ENCODE results near the gene SPINT2. TPM values are rescaled to one million over a fixed set of nuclear protein-coding genes. Genes with fewer than 3 reads are reported as not detected.
"Not testable (repeated sequence)": the region's sequence is repeated elsewhere in the genome, so short reads cannot be mapped to it uniquely, and the experiment has no call there.

Gene SPINT2
- total RNA-seq, 2 experiments from 2014 or later: 56.2 to 68.4 TPM

- peaks cover 16% of the 10 kb centered on the region for H3K4me1 Mint-ChIP-seq (ENCODE audit: low read depth)
- ChIA-PET POLR2A (no interaction called here), CTCF (interaction anchor here (1.0 to 3.9 kb wide), 7 partner anchors 10 to 326 kb away, joined by 3 to 17 read pairs (median 3); no protein-coding TSS in a partner anchor)
- H3K36me3 Mint-ChIP-seq (ENCODE audit: low read depth): no peaks in the 10 kb centered on the region
- intact Hi-C loops (cut with micrococcal nuclease): loop anchor here (10.0 kb wide), 1 partner anchor 319 kb away; the partner anchor contains the start of genes SIPA1L3 and WDR87
- DNase-seq (peak; percentile 77), ATAC-seq (peak; percentile 87)
- H3K27ac Mint-ChIP-seq: no peak within 1 kb of the TSS
- H3K4me3 Mint-ChIP-seq: peak within 1 kb of the TSS; percentile 62
- TF ChIP-seq CTCF (IDR thresholded peaks at IDR 0.05): peak; percentile 45
- H3K27me3 Mint-ChIP-seq: peaks cover 57% of the 10 kb centered on the region
- no peaks in the 10 kb centered on the region for H3K9me3 Mint-ChIP-seq
These were observed 40.1 kb upstream of the SPINT2 start, which contains the start of gene DPF1 for GRCh38 chr19:38224014-38224862. TSS of gene DPF1 (minus strand) at chr19:38224222. CDS start at chr19:38224142, 80 bp downstream.

- H3K36me3 Mint-ChIP-seq (ENCODE audit: low read depth); H3K9me3 Mint-ChIP-seq; ATAC-seq; H3K27ac Mint-ChIP-seq; POLR2A ChIA-PET; DNase-seq: not testable (repeated sequence)
- intact Hi-C loops (cut with micrococcal nuclease): loop anchor here (10.0 kb wide), 1 partner anchor 320 kb away; the partner anchor contains the start of genes SIPA1L3 and WDR87
- peaks cover 55% of the 10 kb centered on the region for H3K27me3 Mint-ChIP-seq
- H3K4me1 Mint-ChIP-seq (ENCODE audit: low read depth): peaks cover 16% of the 10 kb centered on the region
- CTCF ChIA-PET: interaction anchor here (0.8 to 3.9 kb wide), 9 partner anchors 10 to 326 kb away, joined by 3 to 17 read pairs (median 3); no protein-coding TSS in a partner anchor
- H3K4me3 Mint-ChIP-seq: peak overlapping the region; percentile 62
These were observed 39.5 kb upstream of the SPINT2 start for GRCh38 chr19:38224863-38225218.

GRCh38 chr19:38227287-38228004 is 36.9 kb upstream of the SPINT2 start:
- ATAC-seq (no peak), DNase-seq (no peak)
- POLR2A ChIA-PET: no interaction called here
- no peaks in the 10 kb centered on the region for H3K9me3 Mint-ChIP-seq
- CTCF ChIA-PET: interaction anchor here (1.1 to 3.9 kb wide), 5 partner anchors 17 to 325 kb away, joined by 3 to 17 read pairs (median 3); no protein-coding TSS in a partner anchor
- peaks cover 16% of the 10 kb centered on the region for H3K4me1 Mint-ChIP-seq (ENCODE audit: low read depth)
- H3K36me3 Mint-ChIP-seq (ENCODE audit: low read depth): no peaks in the 10 kb centered on the region
- peaks cover 56% of the 10 kb centered on the region for H3K27me3 Mint-ChIP-seq
- H3K4me3 Mint-ChIP-seq: no peak overlapping the region
- no peak overlapping the region for H3K27ac Mint-ChIP-seq
- intact Hi-C loops (cut with micrococcal nuclease): loop anchor here (10.0 kb wide), 1 partner anchor 323 kb away; the partner anchor contains the start of genes SIPA1L3 and WDR87
- TF ChIP-seq CTCF (IDR thresholded peaks at IDR 0.05): no peak

GRCh38 chr19:38228005-38228377 is 36.4 kb upstream of the SPINT2 start:
- ATAC-seq: no peak
- ChIA-PET POLR2A (no interaction called here), CTCF (interaction anchor here (1.4 to 3.9 kb wide), 3 partner anchors 16 to 326 kb away, joined by 3 to 17 read pairs (median 3); no protein-coding TSS in a partner anchor)
- H3K4me3 Mint-ChIP-seq: no peak overlapping the region
- no peak for DNase-seq
- intact Hi-C loops (cut with micrococcal nuclease): loop anchor here (10.0 kb wide), 1 partner anchor 323 kb away; the partner anchor contains the start of genes SIPA1L3 and WDR87
- peaks cover 53% of the 10 kb centered on the region for H3K27me3 Mint-ChIP-seq
- no peak overlapping the region for H3K27ac Mint-ChIP-seq
- TF ChIP-seq CTCF (IDR thresholded peaks at IDR 0.05): no peak
- H3K9me3 Mint-ChIP-seq: no peaks in the 10 kb centered on the region
- H3K4me1 Mint-ChIP-seq (ENCODE audit: low read depth): peaks cover 14% of the 10 kb centered on the region
- H3K36me3 Mint-ChIP-seq (ENCODE audit: low read depth): no peaks in the 10 kb centered on the region
